ENCODE data around the gene ZBTB45. TPM values are rescaled to one million over a fixed set of nuclear protein-coding genes. Genes with fewer than 3 reads are reported as not detected.

The ZBTB45 gene
- total and polyA plus RNA-seq, 7 donors, result 6.2 to 13.0 (median 9.8) TPM

DNA sequence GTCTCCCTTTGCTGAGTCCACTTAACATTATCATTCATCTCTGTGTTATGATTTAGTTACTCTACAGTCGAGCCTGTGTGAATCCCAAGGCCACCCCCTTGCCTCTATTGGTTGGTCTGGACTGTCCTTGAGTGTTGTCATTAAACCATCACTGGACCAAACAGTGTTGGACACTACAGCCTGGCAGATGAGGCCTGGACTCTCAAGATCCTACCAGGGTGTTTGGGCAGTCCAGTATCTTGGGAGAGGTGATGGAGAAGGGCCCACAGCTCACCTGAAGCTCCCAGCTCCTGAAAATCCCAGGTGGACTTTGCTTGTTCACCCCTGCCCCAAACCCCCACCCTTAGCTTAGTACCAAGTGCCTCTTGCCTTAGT, 31.5 kb upstream of the ZBTB45 start:
- no peaks in the 10 kb centered on the region for H3K9me3 ChIP-seq
- no peaks in the 10 kb centered on the region for H3K27me3 ChIP-seq (ENCODE audit: insufficient read depth in 3 of 3, low read length in 2 of 3)
- WGBS, 3 donors, result 42 to 55% (median 50%) methylated on average over 1 of the region's 1 CpG
- peaks cover 34% of the 10 kb centered on the region for H3K4me1 ChIP-seq
- TF ChIP-seq, protein P1, sequence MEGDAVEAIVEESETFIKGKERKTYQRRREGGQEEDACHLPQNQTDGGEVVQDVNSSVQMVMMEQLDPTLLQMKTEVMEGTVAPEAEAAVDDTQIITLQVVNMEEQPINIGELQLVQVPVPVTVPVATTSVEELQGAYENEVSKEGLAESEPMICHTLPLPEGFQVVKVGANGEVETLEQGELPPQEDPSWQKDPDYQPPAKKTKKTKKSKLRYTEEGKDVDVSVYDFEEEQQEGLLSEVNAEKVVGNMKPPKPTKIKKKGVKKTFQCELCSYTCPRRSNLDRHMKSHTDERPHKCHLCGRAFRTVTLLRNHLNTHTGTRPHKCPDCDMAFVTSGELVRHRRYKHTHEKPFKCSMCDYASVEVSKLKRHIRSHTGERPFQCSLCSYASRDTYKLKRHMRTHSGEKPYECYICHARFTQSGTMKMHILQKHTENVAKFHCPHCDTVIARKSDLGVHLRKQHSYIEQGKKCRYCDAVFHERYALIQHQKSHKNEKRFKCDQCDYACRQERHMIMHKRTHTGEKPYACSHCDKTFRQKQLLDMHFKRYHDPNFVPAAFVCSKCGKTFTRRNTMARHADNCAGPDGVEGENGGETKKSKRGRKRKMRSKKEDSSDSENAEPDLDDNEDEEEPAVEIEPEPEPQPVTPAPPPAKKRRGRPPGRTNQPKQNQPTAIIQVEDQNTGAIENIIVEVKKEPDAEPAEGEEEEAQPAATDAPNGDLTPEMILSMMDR (IDR thresholded peaks at IDR 0.05), result no peak
- H3K4me3 ChIP-seq, result no peak overlapping the region
- peaks cover 23 to 84% of the 10 kb centered on the region in 2 donors for H3K36me3 ChIP-seq (ENCODE audit: insufficient read depth in 1 of 2, low read depth in 1 of 2)
- no peak for ATAC-seq
- intact Hi-C loops (cut with DNase I), result no loop called here
- DNase-seq, result no peak
- no peak overlapping the region for H3K27ac ChIP-seq

DNA sequence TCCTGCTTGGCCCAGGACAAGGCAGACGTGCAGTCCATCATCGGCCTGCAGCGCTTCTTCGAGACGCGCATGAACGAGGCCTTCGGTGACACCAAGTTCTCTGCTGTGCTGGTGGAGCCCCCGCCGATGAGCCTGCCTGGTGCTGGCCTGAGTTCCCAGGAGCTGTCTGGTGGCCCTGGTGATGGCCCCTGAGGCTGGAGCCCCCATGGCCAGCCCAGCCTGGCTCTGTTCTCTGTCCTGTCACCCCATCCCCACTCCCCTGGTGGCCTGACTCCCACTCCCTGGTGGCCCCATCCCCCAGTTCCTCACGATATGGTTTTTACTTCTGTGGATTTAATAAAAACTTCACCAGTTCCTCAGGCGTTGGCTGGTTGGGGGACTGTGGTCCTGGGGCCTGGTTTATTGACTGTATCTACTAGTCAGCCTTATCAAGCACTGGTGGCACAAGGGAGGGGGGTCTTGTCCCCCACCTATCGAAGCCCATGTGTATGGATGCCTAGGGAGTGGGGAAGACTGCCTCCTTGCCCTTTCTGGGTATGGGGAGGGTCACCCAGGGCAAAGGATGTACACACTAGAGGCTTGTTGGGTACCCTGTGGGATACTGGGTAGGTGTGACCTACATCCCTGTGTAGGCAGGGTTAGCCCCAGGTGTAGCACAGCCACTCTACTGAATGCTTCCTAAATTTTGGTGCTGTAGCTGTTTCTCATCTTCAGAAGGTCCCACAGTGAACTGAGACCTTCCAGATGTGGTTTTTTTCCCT, 30.9 kb upstream of the ZBTB45 start:
- 78 to 87% (median 81%) methylated on average over 13 of the region's 13 CpGs for WGBS, 3 donors
- intact Hi-C loops (cut with DNase I), result no loop called here
- DNase-seq, result no peak

DNA sequence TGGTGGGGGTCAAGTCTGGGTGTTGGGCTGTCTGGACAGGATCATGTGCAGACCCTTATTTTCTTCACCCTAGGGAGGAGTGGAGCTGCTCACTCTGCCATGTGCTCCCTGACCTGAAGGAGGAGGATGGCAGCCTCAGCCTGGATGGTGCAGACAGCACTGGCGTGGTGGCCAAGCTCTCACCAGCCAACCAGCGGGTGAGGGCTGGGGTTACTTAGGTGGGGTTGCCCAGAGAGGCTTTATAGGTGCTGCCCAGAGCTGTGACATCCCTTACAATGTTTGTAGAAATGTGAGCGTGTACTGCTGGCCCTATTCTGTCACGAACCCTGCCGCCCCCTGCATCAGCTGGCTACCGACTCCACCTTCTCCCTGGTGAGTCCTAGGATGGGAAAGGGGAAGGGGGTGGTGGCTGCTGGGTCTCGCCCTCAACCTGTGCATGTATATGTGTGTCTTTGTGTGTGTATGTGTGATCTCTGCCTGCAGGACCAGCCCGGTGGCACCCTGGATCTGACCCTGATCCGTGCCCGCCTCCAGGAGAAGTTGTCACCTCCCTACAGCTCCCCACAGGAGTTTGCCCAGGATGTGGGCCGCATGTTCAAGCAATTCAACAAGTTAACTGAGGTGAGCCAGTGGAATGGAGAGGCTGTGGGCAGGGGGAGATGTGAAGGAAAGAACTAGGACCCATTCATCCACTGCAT, 30.2 kb upstream of the ZBTB45 start:
- Histone ChIP-seq H3K4me3 (no peak overlapping the region), H3K4me1 (peaks cover 33% of the 10 kb centered on the region), H3K27me3 (ENCODE audit: insufficient read depth in 3 of 3, low read length in 2 of 3) (no peaks in the 10 kb centered on the region), H3K27ac (no peak overlapping the region), H3K36me3 (ENCODE audit: insufficient read depth in 1 of 2, low read depth in 1 of 2) (peaks cover 24 to 86% of the 10 kb centered on the region in 2 donors), H3K9me3 (no peaks in the 10 kb centered on the region)
- TF ChIP-seq, protein P1 (IDR thresholded peaks at IDR 0.05), result no peak
- ATAC-seq (no peak), DNase-seq (no peak)
- 83 to 90% (median 84%) methylated on average over 11 of the region's 11 CpGs for WGBS, 3 donors
- intact Hi-C loops (cut with DNase I), result no loop called here

More for the DNA sequence above, 30.9 kb upstream of the ZBTB45 start:
- no peak overlapping the region for H3K27ac ChIP-seq
- no peak overlapping the region for H3K4me3 ChIP-seq
- H3K4me1 ChIP-seq, result peaks cover 34% of the 10 kb centered on the region
- H3K36me3 ChIP-seq (ENCODE audit: insufficient read depth in 1 of 2, low read depth in 1 of 2), result peaks cover 24 to 84% of the 10 kb centered on the region in 2 donors
- no peak for ATAC-seq
- TF ChIP-seq, protein P1 (IDR thresholded peaks at IDR 0.05), result no peak
- no peaks in the 10 kb centered on the region for H3K27me3 ChIP-seq (ENCODE audit: insufficient read depth in 3 of 3, low read length in 2 of 3)
- no peaks in the 10 kb centered on the region for H3K9me3 ChIP-seq

DNA sequence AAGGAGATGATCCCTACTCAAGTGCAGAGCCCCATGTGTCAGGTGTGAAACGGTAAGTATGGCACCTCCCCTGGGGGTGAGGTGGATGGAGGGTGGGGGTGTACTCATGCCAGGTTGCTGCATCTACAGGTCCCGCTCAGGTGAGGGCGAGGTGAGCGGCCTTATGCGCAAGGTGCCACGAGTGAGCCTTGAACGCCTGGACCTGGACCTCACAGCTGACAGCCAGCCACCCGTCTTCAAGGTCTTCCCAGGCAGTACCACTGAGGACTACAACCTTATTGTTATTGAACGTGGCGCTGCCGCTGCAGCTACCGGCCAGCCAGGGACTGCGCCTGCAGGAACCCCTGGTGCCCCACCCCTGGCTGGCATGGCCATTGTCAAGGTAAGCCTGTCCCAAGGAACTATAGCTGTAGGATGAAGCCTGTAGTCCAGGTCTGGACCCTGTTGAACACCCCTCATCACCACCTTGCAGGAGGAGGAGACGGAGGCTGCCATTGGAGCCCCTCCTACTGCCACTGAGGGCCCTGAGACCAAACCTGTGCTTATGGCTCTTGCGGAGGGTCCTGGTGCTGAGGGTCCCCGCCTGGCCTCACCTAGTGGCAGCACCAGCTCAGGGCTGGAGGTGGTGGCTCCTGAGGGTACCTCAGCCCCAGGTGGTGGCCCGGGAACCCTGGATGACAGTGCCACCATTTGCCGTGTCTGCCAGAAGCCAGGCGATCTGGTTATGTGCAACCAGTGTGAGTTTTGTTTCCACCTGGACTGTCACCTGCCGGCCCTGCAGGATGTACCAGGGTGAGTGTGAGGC, 29.5 kb upstream of the ZBTB45 start:
- H3K27ac ChIP-seq, result no peak overlapping the region
- ATAC-seq (no peak), DNase-seq (no peak)
- no peaks in the 10 kb centered on the region for H3K9me3 ChIP-seq
- WGBS, 3 donors, result 84 to 93% (median 90%) methylated on average over 20 of the region's 20 CpGs
- peaks cover 30% of the 10 kb centered on the region for H3K4me1 ChIP-seq
- no peaks in the 10 kb centered on the region for H3K27me3 ChIP-seq (ENCODE audit: insufficient read depth in 3 of 3, low read length in 2 of 3)
- TF ChIP-seq, protein P1 (IDR thresholded peaks at IDR 0.05), result no peak
- intact Hi-C loops (cut with DNase I), result no loop called here
- peaks cover 24 to 86% of the 10 kb centered on the region in 2 donors for H3K36me3 ChIP-seq (ENCODE audit: insufficient read depth in 1 of 2, low read depth in 1 of 2)
- no peak overlapping the region for H3K4me3 ChIP-seq
